Adrenal gland (tissue), 5 donors: Measurements from ENCODE around the gene SMYD1.

Source experiments
- POLR2A ChIP-seq, 2 donors: fragments of 450-650 bp; IDR thresholded peaks; one replicate each; pipeline ENCODE4 v1.6.1; 2017; ENCODE audit warnings: antibody characterized with exemption in 2 of 2, mild to moderate bottlenecking in 2 of 2, moderate library complexity in 1 of 2
- TF ChIP-seq, protein P1 (sequence below), 6 experiments: fragments of 450-650 bp in 4 of 6; fragments of 200-600 bp in 2 of 6; sonication (generic) in 1 of 6; IDR thresholded peaks; 1 replicate in 5 of 6; 2 replicates in 1 of 6; pipeline versions ENCODE4 v1.5.1 to v1.8.0; 2016 to 2021; ENCODE audit warnings: antibody characterized with exemption in 6 of 6, mild to moderate bottlenecking in 2 of 6, moderate library complexity in 1 of 6
- donor health status: DM: no; HTN: no; CAD: no.

DNA sequence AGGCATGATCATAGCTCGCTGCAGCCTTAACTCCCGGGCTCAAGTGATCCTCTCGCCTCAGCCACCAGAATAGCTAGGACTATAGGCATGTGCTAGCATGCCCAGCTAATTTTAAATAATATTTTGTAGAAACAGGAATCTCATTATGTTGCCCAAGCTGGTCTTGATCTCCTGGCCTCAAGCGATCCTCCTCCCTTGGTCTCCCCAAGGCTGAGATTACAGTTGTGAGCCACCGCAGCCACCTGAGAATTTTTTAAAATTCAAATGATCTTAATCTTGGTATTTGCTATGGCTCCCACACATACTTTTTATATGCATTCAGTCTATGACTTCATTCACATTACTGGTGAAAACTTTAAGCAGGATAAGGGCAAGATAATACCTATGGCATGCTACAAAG lies 25.1 kb upstream of the SMYD1 start:
- TF ChIP-seq, protein P1, sequence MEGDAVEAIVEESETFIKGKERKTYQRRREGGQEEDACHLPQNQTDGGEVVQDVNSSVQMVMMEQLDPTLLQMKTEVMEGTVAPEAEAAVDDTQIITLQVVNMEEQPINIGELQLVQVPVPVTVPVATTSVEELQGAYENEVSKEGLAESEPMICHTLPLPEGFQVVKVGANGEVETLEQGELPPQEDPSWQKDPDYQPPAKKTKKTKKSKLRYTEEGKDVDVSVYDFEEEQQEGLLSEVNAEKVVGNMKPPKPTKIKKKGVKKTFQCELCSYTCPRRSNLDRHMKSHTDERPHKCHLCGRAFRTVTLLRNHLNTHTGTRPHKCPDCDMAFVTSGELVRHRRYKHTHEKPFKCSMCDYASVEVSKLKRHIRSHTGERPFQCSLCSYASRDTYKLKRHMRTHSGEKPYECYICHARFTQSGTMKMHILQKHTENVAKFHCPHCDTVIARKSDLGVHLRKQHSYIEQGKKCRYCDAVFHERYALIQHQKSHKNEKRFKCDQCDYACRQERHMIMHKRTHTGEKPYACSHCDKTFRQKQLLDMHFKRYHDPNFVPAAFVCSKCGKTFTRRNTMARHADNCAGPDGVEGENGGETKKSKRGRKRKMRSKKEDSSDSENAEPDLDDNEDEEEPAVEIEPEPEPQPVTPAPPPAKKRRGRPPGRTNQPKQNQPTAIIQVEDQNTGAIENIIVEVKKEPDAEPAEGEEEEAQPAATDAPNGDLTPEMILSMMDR (IDR thresholded peaks at IDR 0.05) = no peak
- TF ChIP-seq POLR2A (IDR thresholded peaks at IDR 0.05) = no peak
